Measurements from ENCODE around the gene HMGB1.
A peak's percentile ranks its signal among the peaks of the same experiment; 100 is the strongest.
"Not testable (repeated sequence)": the region's sequence is repeated elsewhere in the genome, so short reads cannot be mapped to it uniquely, and the experiment has no call there.

Gene HMGB1

GRCh38 chr13:30465343-30465592 is 468 bp downstream of the HMGB1 start:
- DNase-seq, result no peak

- DNase-seq, result no peak
Observed at GRCh38 chr13:30464496-30465342, 1.0 kb downstream of the HMGB1 start.

GRCh38 chr13:30463787-30464495 is 1.8 kb downstream of the HMGB1 start:
- no peak for DNase-seq

- DNase-seq, result peak; percentile 8
Observed at GRCh38 chr13:30461279-30462066, 4.3 kb downstream of the HMGB1 start.

DNA sequence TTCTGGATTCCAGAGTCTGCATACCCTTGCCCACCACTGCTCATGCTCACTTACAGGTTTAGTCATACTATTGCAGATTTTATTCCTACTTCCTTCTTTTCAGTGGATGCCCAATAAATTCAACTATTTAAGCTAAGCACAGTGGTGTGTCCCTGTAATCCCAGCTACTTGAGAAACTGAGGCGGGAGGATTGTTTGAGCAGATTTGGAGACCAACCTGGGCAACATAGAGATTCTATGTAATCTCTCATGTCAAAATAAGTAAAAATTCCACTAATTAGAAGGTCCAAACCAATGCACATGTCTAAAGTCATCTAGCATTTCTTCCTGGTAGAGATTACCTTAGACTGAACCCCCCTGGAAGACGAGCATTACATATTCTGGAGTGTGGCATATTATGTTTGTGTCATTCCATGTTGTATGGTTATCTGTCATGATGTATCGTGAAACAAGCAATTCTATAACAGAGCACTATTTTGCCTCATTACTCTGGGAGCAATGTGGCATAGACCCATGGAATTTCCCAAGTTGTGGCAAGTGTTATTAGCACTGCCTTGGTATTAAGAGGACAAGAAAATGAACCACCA is 8.3 kb downstream of the HMGB1 start:
- no peak for DNase-seq

- DNase-seq, result no peak
Observed at GRCh38 chr13:30456290-30456689, 9.4 kb downstream of the HMGB1 start.

GRCh38 chr13:30454991-30455390 is 10.7 kb downstream of the HMGB1 start:
- no peak for DNase-seq

- no peak for DNase-seq
Observed at GRCh38 chr13:30453727-30454126, 12.0 kb downstream of the HMGB1 start.

DNA sequence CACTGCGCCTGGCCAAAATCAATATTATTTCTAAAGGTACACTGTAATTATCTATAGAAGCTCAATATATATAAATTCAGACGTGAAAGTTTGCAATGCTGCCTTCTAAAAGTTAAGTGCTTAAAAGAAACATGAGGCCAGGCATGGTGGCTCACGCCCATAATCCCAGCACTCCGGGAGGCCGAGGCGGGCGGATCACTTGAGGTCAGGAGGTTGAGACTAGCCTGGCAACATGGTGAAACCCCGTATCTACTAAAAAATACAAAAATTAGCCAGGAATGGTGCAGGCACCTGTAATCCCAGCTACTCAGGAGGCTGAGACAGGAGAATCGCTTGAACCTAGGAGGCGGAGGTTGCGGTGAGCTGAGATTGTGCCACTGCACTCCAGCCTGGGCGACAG is 14.3 kb downstream of the HMGB1 start:
- DNase-seq, result not testable (repeated sequence)

- no peak for DNase-seq
Observed at GRCh38 chr13:30450066-30450465, 15.7 kb downstream of the HMGB1 start.

- DNase-seq, result no peak
Observed at GRCh38 chr13:30448441-30448840, 17.3 kb downstream of the HMGB1 start.

- peak; percentile 62 for DNase-seq
Observed at GRCh38 chr13:30446126-30446500, 19.6 kb downstream of the HMGB1 start.

GRCh38 chr13:30443957-30444404 is 21.8 kb downstream of the HMGB1 start:
- DNase-seq, result no peak

DNA sequence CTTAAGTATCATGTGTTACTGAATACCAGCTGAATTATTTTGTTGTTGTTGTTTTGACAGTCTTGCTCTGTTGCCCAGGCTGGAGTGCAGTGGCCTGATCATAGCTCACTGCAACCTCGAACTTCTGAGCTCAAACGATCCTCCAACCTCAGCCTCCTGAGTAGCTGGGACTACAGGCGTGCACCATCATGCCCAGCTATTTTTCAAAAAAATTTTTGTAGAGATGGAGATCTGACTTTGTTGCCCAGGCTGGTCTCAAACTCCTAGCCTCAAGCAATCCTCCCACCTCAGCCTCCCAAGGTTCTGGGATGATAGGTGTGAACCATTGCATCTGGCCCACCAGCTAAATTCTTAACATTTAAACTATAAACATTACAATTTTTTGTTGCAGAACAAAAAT is 22.2 kb downstream of the HMGB1 start:
- DNase-seq, result not testable (repeated sequence)

DNA sequence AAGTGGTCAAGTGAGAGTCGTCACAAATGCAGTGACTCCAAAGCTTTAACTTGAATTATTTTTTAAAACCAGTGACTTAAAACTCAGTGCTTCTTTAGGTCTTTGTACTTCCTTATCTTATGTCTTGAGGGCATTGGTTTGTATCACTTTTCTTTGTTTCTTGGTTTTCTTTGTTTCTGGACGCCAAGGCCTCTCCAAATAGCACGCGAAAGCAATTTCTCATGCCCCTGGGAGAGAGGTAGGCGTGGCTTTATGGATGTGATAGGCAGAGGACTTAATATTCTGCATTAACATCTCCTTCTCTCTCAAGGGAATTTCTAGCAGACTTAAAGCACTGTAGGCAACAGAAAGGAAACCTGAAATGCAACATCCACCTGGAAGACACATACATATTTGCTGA is 22.8 kb downstream of the HMGB1 start:
- DNase-seq, result no peak

DNA sequence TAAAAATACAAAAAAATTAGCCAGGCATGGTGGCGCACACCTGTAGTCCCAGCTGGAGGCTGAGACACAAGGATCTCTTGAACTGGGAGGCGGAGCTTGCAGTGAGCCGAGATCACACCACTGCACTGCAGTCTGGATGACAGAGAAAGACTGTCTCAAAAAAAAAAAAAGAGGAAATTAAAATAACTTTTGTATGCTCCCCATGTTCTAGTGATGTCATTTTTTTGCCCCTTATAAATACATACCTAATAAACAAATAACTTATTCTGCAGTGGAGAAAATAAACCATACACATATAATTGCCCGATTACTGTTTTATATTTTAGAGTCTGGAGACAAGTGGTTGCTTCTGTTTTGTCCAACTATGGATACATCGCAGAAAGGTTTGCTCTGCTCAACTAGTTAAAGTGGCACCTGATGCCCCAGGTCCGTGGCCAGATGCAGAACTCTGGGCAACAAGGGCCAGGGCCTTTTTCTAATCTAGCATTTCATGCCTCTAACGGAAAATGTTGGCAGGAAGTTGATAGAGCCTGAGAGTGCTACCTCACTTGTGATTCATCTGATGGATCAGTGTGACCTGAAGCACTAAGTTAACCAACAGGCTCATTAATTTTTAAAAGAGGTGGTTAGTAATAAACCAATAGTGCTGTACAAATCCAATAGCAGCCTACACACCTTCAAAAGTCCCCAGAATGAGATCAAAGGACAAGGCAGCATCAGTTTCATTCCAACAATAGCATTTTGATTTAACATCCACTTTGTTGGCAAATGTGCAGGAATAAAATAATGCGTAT is 24.6 kb downstream of the HMGB1 start:
- no peak for DNase-seq

- DNase-seq, result no peak
Observed at GRCh38 chr13:30438286-30438685, 27.4 kb downstream of the HMGB1 start.

- DNase-seq, result no peak
Observed at GRCh38 chr13:30437177-30437576, 28.6 kb downstream of the HMGB1 start.

DNA sequence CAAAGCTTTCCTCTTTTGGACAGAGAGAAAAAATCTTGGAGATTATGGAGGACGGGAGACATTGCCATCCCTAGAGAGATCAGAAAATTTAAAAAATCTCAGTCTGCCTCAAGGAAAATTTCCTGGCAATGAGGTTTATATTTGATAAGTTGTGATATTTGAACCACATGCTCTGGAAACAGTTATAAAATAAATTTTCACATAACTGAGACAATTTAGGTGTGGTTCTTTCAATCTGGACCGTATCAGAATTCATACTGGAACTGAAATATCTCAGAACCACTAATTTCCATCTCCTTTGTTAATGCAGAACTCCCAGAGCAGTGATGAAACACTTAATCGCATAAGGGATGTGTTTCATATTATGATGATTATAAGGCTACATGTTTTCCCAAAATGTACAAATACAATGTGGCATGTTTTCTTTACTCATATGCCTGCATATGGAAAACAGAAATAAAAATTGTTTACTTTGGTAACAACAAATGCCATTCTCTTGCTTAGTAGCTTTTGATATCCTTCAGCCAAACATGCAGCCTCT is 29.8 kb downstream of the HMGB1 start:
- DNase-seq, result no peak

DNA sequence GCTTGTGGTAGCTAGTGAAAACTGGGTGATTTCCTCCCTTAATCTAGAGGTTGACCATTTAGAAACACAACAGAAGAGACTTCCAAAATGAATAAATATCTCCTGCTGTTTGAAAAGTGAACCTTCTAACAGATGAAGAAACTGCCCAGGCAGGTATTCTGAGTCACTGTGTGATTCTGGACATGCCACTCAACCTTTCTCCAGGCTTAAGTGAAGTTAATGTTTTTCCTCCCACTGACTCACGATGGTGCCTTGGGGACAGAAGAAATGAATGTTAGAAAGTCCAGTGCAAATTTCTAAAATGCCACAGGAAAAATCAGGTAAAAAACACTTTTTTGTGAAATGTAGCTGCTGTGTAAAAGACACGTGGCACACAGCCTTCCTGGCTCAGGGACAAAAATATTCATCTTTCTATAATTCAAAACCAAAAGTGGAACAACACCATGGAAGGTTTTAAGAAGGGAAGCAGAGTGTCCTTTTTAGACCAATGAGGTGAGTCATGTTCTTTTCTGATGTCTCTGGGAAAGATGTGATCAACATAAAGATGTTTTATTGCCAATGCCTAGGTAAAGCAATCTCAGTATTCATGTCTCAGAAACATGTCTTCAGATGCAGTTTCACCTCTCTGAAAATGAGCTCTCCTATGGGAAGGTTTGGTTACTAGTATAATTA is 34.3 kb downstream of the HMGB1 start:
- DNase-seq, result no peak

Measured in NCI-H510A treated with DMSO at 0.1 percent for 48 hours (cell line).